Measurements from ENCODE around the gene MGLL. TPM values are rescaled to one million over a fixed set of nuclear protein-coding genes. Genes with fewer than 3 reads are reported as not detected.

MGLL gene
- total RNA-seq, 4 donors from 2014 or later, result 12.6 to 44.8 (median 32.3) TPM

GRCh38 chr3:127763337-127763736, 59.0 kb downstream of the MGLL start:
- Histone ChIP-seq H3K4me1 (peaks cover 0 to 7% of the 10 kb centered on the region in 2 donors), H3K4me3 (no peak overlapping the region), H3K9me3 (peaks cover 0 to 7% of the 10 kb centered on the region in 2 donors), H3K36me3 (no peaks in the 10 kb centered on the region), H3K27me3 (no peaks in the 10 kb centered on the region), H3K27ac (no peak overlapping the region)
- intact Hi-C loops (cut with DNase I; ENCODE audit: low total_unique reads), result no loop called here
- TF ChIP-seq CTCF (IDR thresholded peaks at IDR 0.05) (no peak), POLR2A (IDR thresholded peaks at IDR 0.05) (no peak)
- no peak for DNase-seq

GRCh38 chr3:127762787-127763105, 59.6 kb downstream of the MGLL start:
- intact Hi-C loops (cut with DNase I; ENCODE audit: low total_unique reads), result no loop called here
- Histone ChIP-seq H3K27me3 (no peaks in the 10 kb centered on the region), H3K4me1 (peaks cover 0 to 7% of the 10 kb centered on the region in 2 donors), H3K9me3 (peaks cover 0 to under 1% of the 10 kb centered on the region in 2 donors), H3K27ac (peak overlapping the region in 1 of 2 donors; percentile 42), H3K4me3 (no peak overlapping the region), H3K36me3 (no peaks in the 10 kb centered on the region)
- no peak for DNase-seq
- TF ChIP-seq CTCF (IDR thresholded peaks at IDR 0.05) (no peak), POLR2A (IDR thresholded peaks at IDR 0.05) (no peak)

GRCh38 chr3:127762077-127762786, 60.1 kb downstream of the MGLL start:
- Histone ChIP-seq H3K27me3 (no peaks in the 10 kb centered on the region), H3K4me1 (peaks cover 0 to 7% of the 10 kb centered on the region in 2 donors), H3K36me3 (no peaks in the 10 kb centered on the region), H3K9me3 (no peaks in the 10 kb centered on the region), H3K27ac (peak overlapping the region in 1 of 2 donors; percentile 42), H3K4me3 (no peak overlapping the region)
- intact Hi-C loops (cut with DNase I; ENCODE audit: low total_unique reads), result no loop called here
- DNase-seq, result no peak
- TF ChIP-seq CTCF (IDR thresholded peaks at IDR 0.05) (no peak), POLR2A (IDR thresholded peaks at IDR 0.05) (no peak)

GRCh38 chr3:127761441-127761801, 60.9 kb downstream of the MGLL start:
- no peaks in the 10 kb centered on the region for H3K27me3 ChIP-seq
- no peak overlapping the region for H3K27ac ChIP-seq
- H3K9me3 ChIP-seq, result no peaks in the 10 kb centered on the region
- H3K36me3 ChIP-seq, result no peaks in the 10 kb centered on the region
- intact Hi-C loops (cut with DNase I; ENCODE audit: low total_unique reads), result no loop called here
- H3K4me3 ChIP-seq, result no peak overlapping the region
- peaks cover 0 to 7% of the 10 kb centered on the region in 2 donors for H3K4me1 ChIP-seq
- TF ChIP-seq CTCF (IDR thresholded peaks at IDR 0.05) (no peak), POLR2A (IDR thresholded peaks at IDR 0.05) (no peak)
- DNase-seq, result no peak

GRCh38 chr3:127760791-127761440, 61.4 kb downstream of the MGLL start:
- no peak for DNase-seq
- Histone ChIP-seq H3K4me1 (peaks cover 0 to 7% of the 10 kb centered on the region in 2 donors), H3K36me3 (no peaks in the 10 kb centered on the region), H3K27me3 (no peaks in the 10 kb centered on the region), H3K4me3 (no peak overlapping the region), H3K27ac (no peak overlapping the region), H3K9me3 (no peaks in the 10 kb centered on the region)
- intact Hi-C loops (cut with DNase I; ENCODE audit: low total_unique reads), result no loop called here
- no peak for TF ChIP-seq POLR2A (IDR thresholded peaks at IDR 0.05)
